ENCODE results near the gene RGCC.
"Not testable (repeated sequence)": the region's sequence is repeated elsewhere in the genome, so short reads cannot be mapped to it uniquely, and the experiment has no call there.

DNA sequence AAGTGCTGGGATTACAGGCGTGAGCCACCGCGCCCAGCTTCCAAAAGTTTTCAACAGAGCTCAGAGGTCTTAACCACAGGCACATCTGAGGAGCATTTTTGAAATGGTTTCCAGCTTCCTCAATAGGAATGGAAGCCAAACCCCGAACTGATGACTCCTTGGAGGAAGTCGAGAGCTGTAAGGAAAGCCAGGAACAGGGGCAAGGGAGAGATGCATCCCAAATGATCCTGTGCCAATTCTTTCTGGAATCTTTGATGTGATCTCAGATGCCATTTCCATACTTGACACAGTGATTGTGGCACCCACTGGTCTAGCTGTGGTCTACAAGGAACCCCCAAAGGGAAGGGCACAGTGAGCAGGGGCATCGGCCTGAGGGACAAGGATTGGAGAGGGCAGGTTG, 23.3 kb upstream of the RGCC start:
- TF ChIP-seq, protein P1, sequence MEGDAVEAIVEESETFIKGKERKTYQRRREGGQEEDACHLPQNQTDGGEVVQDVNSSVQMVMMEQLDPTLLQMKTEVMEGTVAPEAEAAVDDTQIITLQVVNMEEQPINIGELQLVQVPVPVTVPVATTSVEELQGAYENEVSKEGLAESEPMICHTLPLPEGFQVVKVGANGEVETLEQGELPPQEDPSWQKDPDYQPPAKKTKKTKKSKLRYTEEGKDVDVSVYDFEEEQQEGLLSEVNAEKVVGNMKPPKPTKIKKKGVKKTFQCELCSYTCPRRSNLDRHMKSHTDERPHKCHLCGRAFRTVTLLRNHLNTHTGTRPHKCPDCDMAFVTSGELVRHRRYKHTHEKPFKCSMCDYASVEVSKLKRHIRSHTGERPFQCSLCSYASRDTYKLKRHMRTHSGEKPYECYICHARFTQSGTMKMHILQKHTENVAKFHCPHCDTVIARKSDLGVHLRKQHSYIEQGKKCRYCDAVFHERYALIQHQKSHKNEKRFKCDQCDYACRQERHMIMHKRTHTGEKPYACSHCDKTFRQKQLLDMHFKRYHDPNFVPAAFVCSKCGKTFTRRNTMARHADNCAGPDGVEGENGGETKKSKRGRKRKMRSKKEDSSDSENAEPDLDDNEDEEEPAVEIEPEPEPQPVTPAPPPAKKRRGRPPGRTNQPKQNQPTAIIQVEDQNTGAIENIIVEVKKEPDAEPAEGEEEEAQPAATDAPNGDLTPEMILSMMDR (IDR thresholded peaks at IDR 0.05; ENCODE audit: poor library complexity, severe bottlenecking), result not testable (repeated sequence)
- not testable (repeated sequence) for TF ChIP-seq POLR2AphosphoS5 (IDR thresholded peaks at IDR 0.05); EP300 (conservative IDR thresholded peaks at IDR 0.05; ENCODE audit: poor library complexity, severe bottlenecking); SMC3 (conservative IDR thresholded peaks at IDR 0.05; ENCODE audit: poor library complexity); EZH2 (IDR thresholded peaks at IDR 0.05; ENCODE audit: borderline replicate concordance, insufficient read depth, low read length, poor library complexity, severe bottlenecking)
